ENCODE data around the gene KIF20B.
"Not testable (repeated sequence)": the region's sequence is repeated elsewhere in the genome, so short reads cannot be mapped to it uniquely, and the experiment has no call there.

Gene KIF20B

DNA sequence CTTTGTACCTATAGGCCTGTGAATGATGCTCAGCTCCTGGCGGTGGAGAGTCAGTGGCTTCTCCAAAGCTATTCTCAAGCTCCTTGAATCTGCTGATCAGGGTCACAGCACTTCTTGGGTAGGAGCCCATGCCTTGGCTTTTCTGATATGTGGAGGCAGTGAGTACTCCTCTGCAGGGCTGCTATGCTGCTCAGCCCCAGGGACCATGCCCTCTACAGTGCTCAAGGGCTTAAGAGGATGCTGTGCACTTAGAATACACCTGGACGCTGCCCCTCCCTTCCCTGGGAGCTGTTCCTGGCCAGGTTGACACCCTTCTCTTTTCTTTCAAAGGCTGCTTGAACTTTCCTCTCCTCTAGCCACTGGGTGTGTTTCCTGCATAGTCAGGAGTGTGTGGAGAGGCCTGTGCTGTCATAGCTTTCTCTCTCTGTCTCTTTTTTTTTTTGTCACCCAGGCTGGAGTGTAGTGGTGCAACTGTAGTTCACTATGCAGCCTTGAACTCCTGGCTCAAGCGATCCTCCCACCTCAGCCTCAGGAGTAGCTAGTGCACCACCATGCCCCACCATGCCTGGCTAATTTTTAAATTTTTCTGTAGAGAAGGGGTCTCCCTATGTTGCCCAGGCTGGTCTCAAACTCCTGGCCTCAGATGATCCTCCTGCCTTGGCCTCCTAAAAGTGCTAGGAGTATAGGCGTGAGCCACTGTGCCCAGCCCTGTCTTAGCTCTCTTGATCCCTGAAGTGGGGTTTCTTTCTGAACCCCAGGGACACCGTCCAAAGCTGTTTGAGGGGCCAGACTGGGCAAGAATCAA lies 113.9 kb downstream of the KIF20B start:
- Histone ChIP-seq H3K27me3 (ENCODE audit: control insufficient read depth in 5 of 5, insufficient read depth in 4 of 5, low read length in 5 of 5) (no peaks in the 10 kb centered on the region), H3K27ac (ENCODE audit: low read depth, low read length) (no peak overlapping the region), H3K9ac (ENCODE audit: low read length in 5 of 5) (no peak overlapping the region), H3K9me3 (ENCODE audit: control insufficient read depth in 5 of 5, low read length in 5 of 5) (no peaks in the 10 kb centered on the region), H3K4me1 (ENCODE audit: control insufficient read depth in 5 of 5, insufficient read depth in 5 of 5, low read length in 5 of 5) (no peaks in the 10 kb centered on the region), H3K36me3 (ENCODE audit: control insufficient read depth in 5 of 5, insufficient read depth in 5 of 5, low read length in 5 of 5) (no peaks in the 10 kb centered on the region), H3K4me3 (ENCODE audit: low read depth in 1 of 5, low read length in 5 of 5) (no peak overlapping the region)

DNA sequence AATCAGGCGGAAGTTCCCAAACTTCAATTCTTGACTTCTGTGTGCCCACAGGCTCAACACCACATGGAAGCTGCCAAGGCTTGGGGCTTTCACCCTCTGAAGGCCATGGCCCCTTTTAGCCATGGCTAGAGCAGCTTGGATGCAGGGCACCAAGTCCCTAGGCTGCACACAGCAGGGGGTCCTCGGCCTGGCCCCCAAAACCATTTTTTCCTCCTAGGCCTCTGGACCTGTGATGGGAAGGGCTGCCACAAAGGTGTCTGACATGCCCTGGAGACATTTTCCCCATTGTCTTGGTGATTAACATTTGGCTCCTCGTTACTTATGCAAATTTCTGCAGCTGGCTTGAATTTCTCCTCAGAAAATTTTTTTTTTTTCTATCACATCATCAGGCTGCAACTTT lies 117.6 kb downstream of the KIF20B start:
- not testable (repeated sequence) for H3K9ac ChIP-seq (ENCODE audit: low read length in 5 of 5); H3K27ac ChIP-seq (ENCODE audit: low read depth, low read length); H3K4me3 ChIP-seq (ENCODE audit: low read depth in 1 of 5, low read length in 5 of 5); H3K36me3 ChIP-seq (ENCODE audit: control insufficient read depth in 5 of 5, insufficient read depth in 5 of 5, low read length in 5 of 5); H3K4me1 ChIP-seq (ENCODE audit: control insufficient read depth in 5 of 5, insufficient read depth in 5 of 5, low read length in 5 of 5); H3K27me3 ChIP-seq (ENCODE audit: control insufficient read depth in 5 of 5, insufficient read depth in 4 of 5, low read length in 5 of 5); H3K9me3 ChIP-seq (ENCODE audit: control insufficient read depth in 5 of 5, low read length in 5 of 5)
